GM21526 (cell line): ENCODE measurements around the gene E2F8.

Experiments used
- ATAC-seq: cut with Tn5 transposase; IDR thresholded peaks from one replicate; pipeline ENCODE4 v1.9.1; 2021; ENCODE audit warnings: moderate library complexity; ENCODE audit not compliant: unreplicated experiment, low FRiP score

The E2F8 gene

DNA sequence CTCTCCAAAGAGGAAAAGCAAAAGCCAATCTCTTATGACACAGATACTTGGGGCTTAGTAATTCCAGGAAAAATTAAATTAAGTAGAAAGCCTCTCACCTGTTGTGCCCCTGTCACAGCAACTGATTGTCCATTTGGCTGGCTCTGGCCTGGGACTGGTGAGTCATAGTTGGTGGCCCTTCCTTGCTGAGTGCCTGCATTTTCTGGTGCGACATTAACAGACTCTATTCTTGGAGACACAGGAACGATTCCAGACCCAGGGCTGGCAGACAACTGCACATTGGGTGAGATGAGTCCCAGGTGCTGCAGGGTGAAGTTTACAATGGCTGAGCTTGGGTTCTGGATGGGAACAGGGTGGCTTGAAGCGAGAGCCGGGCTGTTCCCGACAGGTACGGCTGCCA, 15.6 kb downstream of the E2F8 start:
- no peak for ATAC-seq

DNA sequence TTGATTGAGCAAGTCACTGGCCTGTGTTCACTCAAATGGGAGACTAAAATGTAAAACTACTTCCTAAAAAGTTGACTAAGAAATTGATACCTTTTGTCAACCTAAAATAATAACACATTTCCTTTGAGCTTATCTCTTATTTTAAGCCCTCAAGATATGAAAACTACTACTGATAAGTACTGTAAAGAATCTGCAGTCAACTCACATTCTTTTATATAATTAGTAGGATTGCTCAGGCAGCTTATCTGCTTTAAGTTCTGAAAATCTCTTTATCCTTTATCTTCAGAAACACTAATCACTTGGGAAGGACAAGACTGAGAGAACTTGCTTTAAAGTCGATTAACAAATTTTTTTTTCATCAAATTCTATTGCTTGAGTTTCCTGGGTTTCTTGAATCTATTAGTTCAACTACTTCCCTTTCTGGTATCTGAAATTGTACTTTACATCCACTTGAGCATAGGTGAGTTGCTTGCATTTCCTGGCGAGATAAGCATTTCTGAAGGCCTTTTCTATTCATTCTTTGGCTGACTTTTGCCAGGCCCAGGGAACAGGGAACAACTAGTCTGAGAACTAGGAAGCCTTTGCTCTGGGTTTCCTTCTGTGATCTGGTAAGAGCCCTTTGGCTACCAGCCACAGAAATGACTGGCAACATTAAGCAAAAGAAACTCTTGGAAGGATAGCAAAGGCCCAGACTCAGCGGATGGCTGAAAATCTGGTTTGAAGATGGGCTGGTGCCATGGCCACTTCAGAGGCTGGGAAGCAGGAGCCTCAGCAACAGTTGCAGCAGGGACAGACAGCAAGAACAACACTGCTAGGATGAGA, 19.6 kb downstream of the E2F8 start:
- no peak for ATAC-seq

DNA sequence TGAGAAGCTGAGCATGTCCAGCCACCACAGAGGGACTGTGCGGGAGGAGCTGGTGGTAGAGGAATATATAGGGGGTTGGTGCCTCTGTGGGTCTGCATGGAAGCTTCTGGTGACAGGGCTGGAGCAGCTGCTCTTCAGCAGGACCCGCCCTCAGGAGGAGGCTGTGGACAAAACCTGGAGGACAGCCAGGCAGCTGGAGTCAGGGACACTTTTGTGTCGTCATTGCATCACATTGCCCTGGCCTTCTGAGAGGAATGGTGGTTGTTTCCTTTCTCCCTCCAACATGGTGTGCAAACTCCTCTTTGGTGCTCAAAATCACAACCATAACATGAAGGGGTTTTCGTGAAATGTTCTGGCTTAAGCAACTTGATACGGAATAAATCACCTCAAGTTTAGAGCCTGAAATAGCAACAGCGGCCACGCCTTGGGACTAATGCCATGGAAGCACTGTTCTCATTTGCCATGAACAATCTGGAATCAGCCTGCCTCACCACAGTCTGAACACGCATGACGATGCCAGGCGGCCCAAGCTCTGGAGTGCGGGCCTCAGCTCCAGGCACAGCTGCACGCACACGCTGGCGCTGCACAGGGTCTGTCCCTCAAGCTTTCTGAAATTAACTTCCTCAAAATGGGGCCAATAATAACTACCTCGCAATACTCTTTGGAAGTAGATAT, 21.8 kb downstream of the E2F8 start:
- ATAC-seq, result no peak

DNA sequence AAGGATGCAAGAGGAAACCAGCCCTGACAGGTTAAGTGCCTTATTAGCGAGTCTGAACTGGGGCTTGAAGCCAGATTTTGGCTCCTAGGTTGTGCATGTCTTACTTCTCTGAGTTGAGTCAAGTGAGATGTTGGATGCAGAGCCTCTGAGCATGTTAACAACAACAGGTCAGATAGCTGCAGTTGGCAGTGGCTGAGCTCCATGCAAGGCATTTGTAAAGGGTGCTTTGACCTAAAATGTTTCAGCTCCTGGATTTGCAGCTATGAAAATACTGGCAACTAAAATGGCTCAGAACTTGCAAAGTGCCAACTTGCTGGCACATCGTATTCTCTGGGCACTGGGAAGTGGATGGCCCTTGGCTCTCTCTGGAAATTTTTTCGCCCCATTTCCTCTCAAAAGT, 22.5 kb downstream of the E2F8 start:
- ATAC-seq, result no peak

DNA sequence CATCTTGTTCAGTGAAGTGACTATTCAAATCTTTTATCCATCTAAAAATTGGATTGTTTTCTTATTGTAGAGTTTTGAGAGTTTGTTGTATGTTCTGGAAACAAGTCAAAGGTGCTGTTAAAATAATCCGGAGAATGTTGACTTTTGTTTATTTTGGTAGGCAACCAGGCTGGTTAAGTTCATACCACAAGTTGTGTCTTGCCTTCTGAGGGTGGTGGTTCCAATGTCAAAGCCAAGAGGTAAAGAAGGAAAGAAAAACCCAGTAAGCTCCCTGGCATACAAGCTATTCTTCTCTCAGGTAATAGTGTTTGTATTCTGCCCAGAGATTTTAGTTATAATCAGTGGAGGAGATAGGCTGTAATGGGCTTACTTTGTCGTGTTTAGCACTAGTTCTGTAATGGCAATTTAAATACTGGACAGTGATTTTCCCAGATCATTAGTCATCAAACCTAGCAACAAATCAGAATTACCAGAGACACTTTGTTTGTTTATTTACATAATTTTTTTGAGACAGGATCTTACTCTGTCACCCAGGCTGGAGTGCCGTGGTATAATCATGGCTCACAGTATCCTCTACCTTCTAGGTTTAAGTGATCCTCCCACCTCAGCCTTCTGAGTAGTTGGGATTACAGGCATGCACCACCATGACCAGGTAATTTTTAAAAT, 23.9 kb downstream of the E2F8 start:
- ATAC-seq, result no peak

DNA sequence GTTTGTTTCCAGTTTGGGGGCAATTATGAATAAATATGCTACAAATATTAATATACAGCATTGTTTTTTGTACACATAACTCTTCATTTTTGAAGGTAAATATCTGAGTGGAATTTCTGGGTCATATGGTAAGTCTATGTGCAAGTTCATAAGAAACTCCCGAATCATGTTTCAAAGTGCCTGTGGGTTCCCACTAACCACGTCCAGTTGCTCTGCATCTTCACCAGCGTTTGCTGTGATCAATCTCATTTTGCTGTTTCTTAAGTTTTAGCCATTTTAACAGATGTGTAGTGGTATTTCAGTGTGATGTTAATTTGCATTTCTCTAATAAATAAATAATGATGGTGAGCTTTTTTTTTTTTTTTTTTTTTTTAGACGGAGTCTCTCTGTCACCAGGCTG, 24.7 kb downstream of the E2F8 start:
- no peak for ATAC-seq

DNA sequence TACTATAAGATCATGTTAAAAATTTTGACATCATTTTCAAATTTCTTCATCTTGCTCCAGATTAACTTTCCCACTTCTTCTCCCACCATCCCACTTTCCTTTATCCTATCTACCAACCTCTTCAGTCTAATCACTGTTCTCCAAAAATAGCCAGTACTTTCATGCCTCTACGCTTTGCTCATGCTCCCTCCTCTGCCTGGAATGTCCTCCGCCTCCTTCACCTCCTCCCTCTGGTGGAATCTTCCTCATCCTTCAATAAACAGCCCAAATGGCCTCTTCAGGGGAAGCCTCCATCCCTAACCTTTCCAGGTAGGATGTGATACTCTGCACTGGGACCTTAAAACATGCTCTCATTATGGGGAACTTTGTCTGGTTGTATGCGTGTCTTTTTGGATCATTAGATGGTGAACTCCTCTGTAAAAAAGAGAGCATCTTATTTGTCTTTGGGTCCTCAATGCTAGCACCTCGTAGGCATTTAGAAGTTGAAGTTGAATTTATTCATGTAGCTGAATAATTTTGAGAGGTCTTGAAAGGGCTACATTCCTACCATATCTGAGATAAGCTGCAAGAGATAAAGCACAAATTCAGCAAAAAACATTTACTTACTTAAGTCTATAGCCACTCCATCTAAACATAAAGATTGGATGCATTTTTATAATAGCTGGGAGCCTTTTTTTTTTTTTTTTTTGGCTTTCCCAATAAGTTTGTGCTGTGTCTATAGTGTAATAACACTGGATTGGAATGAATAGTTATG, 31.0 kb downstream of the E2F8 start:
- no peak for ATAC-seq

DNA sequence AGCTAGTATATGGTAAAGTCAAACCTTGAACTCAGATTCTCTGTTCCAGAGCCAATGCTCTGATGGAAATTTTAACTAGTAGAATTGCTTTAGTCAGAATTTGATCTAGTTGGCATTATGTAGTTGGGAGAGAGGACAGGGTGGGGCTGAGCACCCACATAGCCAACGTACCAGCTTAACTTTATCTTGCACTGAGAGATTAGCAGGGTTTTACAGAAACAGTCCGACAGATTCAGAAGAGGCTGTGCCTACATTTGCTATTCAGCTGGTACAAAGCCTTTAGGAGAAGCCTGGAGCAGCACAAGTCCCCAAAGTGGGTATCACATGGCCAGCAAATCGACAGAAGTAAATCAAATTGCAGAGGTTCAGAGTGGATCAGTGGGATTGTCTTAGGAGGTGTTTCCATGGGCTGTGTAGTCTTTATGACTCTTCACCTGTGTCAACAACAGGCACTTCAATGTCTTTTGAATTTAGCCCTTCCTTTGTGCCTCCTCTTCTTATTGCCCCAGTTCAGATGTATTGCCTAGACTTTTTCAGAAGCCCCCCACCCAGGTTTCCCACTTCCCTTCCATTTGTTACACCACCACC, 31.7 kb downstream of the E2F8 start:
- ATAC-seq, result no peak

DNA sequence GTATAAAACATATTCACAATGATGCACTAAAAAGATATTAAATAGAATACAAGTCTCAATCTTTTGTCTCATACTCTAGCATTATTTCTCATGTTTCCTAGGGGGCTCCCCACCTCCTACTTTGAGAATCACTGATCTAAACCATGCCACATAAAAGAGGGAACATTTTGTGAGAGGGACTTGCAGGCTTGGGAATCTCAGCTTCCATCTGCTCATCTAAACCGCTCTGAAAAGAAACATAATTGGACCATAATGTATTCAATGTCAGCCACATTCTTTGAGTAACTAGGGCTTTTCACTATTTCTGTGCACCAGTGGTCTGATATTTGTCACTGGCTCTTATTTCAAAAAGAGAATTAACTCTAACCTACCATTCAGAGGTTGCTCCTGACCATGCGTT, 32.6 kb downstream of the E2F8 start:
- ATAC-seq, result no peak

DNA sequence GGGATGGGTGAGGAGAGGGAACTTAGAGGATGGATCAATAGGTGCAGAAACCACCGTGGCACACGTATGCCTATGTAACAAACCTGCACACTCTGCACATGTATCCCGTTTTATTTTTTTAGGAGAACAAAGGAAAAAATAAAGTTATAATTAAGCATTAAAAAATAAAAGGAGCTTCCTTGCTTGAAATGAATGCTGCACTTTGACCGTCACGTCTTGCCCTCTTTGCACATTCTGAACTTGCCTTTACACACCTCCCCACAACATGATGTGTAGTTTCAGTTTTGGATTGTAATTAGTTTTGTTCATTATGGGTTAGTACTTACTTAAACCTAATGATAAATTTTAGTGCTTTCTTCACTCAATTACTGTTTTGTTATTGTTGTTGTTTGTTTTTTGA, 35.9 kb downstream of the E2F8 start:
- no peak for ATAC-seq

DNA sequence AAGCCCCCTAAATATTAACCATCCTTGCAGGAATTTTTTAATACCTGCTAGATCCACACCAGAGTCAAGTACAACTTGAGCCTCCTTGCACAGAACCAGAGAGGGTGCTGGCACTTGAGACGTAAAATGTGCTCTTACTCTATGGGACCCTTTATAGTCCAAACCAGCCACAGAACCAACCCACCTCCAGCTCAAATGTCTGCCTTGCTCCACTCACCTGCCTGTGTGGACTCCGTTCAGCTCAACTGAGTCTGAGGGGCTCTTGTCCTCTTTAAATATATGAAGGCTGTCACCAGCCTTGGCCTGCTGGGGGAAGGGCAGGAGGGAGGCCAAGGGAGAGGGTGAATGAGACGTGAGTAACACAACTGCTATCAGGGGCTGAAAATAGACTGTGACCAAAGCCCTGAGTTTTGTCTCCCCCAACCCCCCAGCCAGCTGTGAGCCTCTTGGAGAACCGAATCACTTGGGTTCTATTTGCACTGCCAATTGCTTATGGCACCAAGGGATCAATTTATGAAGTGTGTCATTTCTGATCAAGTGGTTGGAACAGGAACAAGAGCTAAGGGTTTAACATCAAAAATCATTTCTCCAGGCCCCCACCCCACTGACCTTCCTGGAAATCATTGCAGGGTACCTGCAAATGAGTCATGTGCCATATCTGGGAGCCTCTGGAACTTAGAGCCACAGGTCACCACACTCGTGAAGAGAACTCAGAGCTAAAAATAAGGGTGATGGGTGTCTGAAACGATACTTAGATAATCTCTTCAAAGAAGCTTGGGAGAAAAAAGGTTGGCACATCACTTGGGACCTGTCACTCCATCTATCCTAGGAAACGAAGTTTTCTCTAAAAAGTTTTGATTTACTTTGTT, 38.8 kb downstream of the E2F8 start, which contains the start of gene CSRP3:
Gene CSRP3 (minus strand): TSS at position 247 of the 869 bp plus-strand sequence. CDS start 9,535 bp downstream, outside the sequence.
- ATAC-seq, result no peak

DNA sequence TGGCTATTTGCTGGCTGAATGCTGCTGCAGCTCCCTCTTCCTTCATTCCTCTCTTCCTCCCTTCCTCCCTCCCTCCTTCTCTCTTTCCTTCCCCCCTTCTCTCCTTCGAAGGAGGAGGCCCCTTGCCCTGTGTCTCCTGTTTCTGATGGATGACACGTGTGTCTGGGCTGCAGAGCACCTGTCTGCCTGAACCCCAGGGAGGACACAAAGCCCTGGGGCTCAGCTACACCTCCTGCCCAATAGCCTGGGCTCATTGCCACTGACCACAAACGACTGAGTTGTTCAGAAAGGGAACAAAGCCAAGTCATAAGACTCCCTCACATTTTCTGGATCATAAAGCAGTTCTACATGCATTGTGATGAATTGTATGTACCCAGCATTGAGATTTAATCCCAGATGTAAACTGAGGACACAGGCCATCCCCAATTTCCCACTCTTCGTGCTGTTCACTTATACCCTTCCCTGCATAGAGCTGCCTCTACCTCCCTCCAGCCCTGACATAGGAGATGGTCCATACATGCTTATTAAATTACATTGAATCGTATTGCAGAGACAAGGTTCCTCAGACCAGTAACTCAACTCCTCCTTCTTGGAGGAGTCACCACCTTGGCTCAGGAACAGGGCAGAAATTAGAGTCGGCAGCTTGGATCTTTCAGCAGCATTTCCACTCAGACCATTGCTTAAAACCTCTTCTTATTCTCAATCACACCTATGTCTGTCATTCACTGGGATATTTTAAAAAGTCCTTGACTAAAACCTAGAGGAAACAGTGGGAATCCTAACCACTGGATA, 40.1 kb downstream of the E2F8 start:
- no peak for ATAC-seq

DNA sequence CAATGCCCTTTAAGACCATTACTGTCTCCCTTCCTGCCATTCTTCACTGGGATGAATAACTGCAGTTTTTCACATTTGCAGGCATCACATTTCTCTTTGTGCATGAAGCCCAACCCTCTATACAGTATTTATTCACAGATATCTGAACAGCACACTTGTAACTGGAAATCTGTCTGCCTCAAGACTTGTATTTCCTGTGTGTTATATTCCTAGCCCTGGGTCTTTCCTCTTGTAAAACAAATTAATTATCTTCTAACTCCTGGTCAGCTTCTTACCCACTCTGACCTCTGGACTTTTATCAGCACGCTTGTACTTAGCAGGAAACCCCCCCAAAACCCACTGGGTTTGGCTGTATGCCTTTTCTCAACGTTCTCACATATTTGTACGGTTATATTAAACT, 41.0 kb downstream of the E2F8 start:
- ATAC-seq, result no peak

DNA sequence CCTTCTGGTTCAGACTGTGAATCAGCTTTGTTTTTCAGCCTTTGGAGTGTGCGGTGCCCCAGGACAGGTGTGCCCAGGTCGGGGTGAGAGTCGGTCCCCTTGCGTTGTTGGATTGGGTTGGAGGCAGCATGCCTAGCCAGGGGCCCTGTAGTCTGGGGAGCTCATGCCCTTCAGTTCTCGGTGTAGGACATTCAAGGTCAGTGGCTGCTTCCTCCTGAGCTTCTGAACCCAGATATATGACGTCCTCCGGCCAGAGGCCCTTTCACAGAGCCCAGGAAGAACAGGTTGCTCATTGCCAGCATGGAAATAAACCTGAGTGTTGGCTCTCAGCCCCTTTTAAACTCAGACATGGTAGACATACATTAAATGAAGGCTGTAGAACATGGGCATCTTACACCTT, 41.7 kb downstream of the E2F8 start:
- ATAC-seq, result no peak

DNA sequence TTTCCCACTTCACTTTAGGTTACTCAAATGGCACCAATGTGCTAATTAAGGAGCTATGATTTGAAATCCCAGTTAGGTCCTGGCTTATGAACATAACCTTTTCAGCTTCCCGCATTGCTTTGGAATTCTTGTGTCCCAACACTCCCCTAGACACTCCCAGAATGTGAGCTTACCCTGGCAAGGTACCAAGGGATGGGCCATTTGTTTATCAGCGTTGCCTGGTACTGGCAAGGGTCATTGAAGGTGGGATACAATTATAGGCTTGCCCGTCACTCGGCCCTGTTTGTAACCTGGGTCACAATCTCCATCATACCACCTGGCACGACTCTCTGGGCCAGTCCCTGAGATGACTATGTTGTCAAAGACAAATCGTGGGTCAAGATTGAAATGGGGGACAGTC, 44.3 kb downstream of the E2F8 start:
- no peak for ATAC-seq

DNA sequence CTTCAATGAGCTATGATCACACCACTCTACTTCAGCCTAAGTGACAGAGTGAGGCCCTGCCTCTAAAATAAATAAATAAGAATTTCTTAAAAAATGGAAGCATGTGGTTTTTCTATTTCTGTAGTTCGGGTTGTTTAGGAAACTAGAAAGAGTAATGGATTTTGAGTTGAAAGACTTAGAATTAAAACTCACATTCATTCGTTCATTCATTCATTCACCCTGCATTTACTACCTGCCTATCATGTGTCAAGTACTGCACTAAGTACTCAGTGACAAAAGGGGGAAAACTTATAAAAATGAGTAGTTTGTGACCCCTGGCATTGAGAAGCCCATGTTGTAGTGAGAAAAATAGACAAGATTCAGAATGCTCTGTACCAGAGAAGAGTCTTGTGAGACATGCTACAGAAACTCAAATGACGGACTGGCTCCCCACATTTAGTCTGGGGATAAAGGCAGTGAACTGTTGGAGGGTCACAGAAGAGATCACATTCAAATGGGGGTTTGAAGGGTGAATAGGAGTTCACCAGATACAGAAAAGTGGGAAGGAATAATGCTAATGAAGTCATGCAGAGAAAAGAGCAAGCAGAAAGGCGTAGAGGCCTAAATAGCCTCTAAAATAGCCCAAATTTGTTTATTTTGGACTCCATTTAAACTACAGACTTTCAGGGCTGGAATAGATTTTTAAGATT, 46.0 kb downstream of the E2F8 start:
- no peak for ATAC-seq

DNA sequence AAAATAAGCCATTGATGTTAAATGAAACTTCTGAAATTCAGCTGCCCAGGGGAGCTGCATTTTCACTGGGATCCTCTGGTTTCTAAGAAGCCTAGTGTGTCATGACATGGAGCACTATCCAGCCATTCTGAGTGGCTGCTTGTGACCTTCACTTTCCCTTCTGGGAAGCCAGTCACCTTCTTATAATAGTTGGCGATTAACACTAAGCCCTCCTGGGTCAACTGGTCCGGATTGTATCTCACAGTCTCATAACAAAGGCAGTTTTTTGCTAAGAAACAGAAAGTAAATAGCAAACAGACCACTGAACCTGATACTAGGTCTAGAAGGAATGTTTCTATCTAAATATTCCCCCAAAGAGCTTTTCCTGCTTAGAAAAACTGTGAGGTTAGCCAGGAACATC, 46.8 kb downstream of the E2F8 start:
- no peak for ATAC-seq

DNA sequence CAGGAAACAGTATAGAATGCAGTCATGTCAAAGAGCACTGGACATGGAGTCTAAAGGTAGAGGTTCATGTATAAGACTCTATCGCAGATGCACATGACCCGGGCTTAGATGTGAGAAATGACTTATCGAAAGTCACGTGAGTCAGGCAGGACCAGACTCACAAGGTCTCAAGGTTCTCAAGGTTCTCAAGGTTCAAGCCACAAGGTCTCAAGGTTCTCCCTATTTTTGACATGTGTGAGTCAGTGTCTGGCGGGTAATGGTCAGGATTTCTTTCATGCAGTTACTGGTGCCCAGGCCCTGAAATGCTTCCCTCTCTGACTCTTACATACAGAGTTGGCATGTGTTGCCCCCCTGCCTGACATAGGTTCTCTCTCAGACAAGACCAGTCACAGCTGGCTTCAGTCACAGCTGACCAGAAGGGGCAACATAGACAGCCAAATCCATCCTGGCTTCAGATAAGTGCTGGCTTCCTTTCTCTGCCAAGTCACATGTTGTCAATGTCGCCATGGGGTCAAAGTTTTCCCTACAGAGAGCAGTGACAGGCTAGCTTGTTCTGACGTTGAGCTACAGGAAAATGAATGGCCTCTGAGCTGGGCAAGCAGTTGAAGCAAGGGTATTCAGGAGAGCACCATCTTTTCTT, 49.1 kb downstream of the E2F8 start:
- ATAC-seq, result no peak
